ENCODE results near the gene KLHL29. TPM values are rescaled to one million over a fixed set of nuclear protein-coding genes. Genes with fewer than 3 reads are reported as not detected.

The KLHL29 gene
- total and polyA plus RNA-seq, 2 of the 13 experiments (the other 11 are each of a cell fraction or from before 2014, with no cell fraction given), result 0.01 TPM; not detected in 1

DNA sequence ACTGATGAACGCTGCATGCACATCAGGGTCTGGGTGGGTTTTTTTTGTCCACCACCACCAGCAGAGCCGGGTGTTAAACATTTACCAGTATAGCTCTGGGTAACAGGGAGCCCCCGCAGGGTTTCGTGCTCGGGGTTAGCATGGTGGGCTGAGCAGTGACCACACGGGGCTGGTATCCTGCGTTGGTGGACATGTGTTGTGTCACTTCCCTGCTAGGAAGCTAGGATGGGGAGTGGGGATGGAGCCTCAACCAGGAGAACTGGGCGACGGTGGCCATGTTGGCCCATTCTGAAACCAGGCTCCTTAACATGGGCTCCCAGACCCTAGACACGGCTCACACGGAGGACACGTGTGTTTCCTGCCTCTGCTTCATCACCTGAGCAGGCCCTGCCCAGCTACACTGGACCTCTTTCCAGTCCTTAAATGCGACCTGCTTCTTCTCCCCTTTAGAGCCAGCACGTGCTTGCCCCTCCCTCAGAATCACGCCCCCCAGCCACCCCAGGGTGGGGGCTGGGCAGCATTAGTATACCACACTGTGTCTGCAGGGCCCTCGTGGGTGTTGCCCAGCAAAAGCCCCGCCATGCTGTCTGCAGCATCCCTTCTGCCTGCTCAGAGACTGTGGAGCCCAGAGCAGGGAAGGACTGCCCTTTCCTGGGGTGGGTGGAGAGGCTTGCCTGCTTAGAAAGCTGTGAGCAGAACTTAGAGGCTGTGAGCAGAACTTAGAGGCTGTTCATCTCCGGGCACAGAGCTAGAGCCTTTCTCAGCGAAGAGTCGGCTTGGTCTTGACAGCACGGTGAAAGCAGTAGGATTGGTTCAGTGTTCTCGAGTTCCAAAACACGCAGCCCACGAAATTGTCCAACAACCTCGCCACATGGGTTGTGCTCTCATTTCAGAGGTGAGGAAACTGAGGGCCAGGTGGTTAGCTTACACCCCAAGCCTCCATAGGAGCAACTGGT is 142.1 kb downstream of the KLHL29 start (continued):
- TF ChIP-seq, protein P1, sequence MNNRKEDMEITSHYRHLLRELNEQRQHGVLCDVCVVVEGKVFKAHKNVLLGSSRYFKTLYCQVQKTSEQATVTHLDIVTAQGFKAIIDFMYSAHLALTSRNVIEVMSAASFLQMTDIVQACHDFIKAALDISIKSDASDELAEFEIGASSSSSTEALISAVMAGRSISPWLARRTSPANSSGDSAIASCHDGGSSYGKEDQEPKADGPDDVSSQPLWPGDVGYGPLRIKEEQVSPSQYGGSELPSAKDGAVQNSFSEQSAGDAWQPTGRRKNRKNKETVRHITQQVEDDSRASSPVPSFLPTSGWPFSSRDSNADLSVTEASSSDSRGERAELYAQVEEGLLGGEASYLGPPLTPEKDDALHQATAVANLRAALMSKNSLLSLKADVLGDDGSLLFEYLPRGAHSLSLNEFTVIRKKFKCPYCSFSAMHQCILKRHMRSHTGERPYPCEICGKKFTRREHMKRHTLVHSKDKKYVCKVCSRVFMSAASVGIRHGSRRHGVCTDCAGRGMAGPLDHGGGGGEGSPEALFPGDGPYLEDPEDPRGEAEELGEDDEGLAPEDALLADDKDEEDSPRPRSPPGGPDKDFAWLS (CRISPR knock-in tag; IDR thresholded peaks at IDR 0.05; ENCODE audit: borderline replicate concordance), result no peak
- TF ChIP-seq ARNT (IDR thresholded peaks at IDR 0.05) (no peak), ZNF768 (CRISPR knock-in tag; IDR thresholded peaks at IDR 0.05) (no peak), ZNF558 (CRISPR knock-in tag; IDR thresholded peaks at IDR 0.05; ENCODE audit: borderline replicate concordance) (no peak), NRL (CRISPR knock-in tag; IDR thresholded peaks at IDR 0.05; ENCODE audit: borderline replicate concordance) (no peak; the same call in 1 of the 2 replicates), FOXA3 (CRISPR knock-in tag; IDR thresholded peaks at IDR 0.05) (no peak), HHEX (CRISPR knock-in tag; IDR thresholded peaks at IDR 0.05) (no peak), ZNF839 (CRISPR knock-in tag; IDR thresholded peaks at IDR 0.05; ENCODE audit: borderline replicate concordance) (no peak), ATF3 (CRISPR knock-in tag; IDR thresholded peaks at IDR 0.05) (no peak), FOXK2 (IDR thresholded peaks at IDR 0.05) (no peak), ZNF615 (CRISPR knock-in tag; IDR thresholded peaks at IDR 0.05; ENCODE audit: borderline replicate concordance) (no peak), ZBTB3 (CRISPR knock-in tag; IDR thresholded peaks at IDR 0.05; ENCODE audit: borderline replicate concordance, low read depth) (no peak), ZNF724P (CRISPR knock-in tag; IDR thresholded peaks at IDR 0.05; ENCODE audit: borderline replicate concordance) (no peak)
- TF ChIP-seq, protein P2, sequence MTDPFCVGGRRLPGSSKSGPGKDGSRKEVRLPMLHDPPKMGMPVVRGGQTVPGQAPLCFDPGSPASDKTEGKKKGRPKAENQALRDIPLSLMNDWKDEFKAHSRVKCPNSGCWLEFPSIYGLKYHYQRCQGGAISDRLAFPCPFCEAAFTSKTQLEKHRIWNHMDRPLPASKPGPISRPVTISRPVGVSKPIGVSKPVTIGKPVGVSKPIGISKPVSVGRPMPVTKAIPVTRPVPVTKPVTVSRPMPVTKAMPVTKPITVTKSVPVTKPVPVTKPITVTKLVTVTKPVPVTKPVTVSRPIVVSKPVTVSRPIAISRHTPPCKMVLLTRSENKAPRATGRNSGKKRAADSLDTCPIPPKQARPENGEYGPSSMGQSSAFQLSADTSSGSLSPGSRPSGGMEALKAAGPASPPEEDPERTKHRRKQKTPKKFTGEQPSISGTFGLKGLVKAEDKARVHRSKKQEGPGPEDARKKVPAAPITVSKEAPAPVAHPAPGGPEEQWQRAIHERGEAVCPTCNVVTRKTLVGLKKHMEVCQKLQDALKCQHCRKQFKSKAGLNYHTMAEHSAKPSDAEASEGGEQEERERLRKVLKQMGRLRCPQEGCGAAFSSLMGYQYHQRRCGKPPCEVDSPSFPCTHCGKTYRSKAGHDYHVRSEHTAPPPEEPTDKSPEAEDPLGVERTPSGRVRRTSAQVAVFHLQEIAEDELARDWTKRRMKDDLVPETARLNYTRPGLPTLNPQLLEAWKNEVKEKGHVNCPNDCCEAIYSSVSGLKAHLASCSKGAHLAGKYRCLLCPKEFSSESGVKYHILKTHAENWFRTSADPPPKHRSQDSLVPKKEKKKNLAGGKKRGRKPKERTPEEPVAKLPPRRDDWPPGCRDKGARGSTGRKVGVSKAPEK (CRISPR knock-in tag; IDR thresholded peaks at IDR 0.05; ENCODE audit: borderline replicate concordance), result no peak

Data from HepG2 (cell line).